GM10248 (cell line): ENCODE results near the gene KIRREL3.

Source experiments
- CTCF ChIA-PET: fragments of 300-600 bp; sonication (Branson Sonifier 250); formaldehyde crosslinking; extraction: SDS; loops from one replicate; lab custom pipeline; 2021; ENCODE audit warnings: antibody characterized with exemption; lab: Yijun Ruan, JAX
- POLR2A ChIA-PET: fragments of 350-650 bp; sonication (Branson Sonifier 250); formaldehyde crosslinking; extraction: SDS; loops from one replicate; lab custom pipeline; 2020; ENCODE audit warnings: antibody characterized with exemption; lab: Yijun Ruan, JAX
- DNase-seq: peaks from one replicate; pipeline ENCODE4 v3.0.0; 2012; ENCODE audit errors: extremely low spot score
- TF ChIP-seq, protein P1 (sequence below): IDR thresholded peaks from 2 replicates; pipeline ENCODE4 v1.5.1; 2012; ENCODE audit warnings: mild to moderate bottlenecking, low read depth; ENCODE audit errors: extremely low read depth, missing control alignments, control extremely low read depth

The KIRREL3 gene

GRCh38 chr11:127023991-127024390 is 23.4 kb upstream of the KIRREL3 start:
- CTCF ChIA-PET, result interaction anchor here (1.8 kb wide), 1 partner anchor 9 kb away, joined by 8 read pairs; no protein-coding TSS in a partner anchor
- POLR2A ChIA-PET, result no interaction called here
- TF ChIP-seq, protein P1, sequence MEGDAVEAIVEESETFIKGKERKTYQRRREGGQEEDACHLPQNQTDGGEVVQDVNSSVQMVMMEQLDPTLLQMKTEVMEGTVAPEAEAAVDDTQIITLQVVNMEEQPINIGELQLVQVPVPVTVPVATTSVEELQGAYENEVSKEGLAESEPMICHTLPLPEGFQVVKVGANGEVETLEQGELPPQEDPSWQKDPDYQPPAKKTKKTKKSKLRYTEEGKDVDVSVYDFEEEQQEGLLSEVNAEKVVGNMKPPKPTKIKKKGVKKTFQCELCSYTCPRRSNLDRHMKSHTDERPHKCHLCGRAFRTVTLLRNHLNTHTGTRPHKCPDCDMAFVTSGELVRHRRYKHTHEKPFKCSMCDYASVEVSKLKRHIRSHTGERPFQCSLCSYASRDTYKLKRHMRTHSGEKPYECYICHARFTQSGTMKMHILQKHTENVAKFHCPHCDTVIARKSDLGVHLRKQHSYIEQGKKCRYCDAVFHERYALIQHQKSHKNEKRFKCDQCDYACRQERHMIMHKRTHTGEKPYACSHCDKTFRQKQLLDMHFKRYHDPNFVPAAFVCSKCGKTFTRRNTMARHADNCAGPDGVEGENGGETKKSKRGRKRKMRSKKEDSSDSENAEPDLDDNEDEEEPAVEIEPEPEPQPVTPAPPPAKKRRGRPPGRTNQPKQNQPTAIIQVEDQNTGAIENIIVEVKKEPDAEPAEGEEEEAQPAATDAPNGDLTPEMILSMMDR, result no peak
- no peak for DNase-seq

DNA sequence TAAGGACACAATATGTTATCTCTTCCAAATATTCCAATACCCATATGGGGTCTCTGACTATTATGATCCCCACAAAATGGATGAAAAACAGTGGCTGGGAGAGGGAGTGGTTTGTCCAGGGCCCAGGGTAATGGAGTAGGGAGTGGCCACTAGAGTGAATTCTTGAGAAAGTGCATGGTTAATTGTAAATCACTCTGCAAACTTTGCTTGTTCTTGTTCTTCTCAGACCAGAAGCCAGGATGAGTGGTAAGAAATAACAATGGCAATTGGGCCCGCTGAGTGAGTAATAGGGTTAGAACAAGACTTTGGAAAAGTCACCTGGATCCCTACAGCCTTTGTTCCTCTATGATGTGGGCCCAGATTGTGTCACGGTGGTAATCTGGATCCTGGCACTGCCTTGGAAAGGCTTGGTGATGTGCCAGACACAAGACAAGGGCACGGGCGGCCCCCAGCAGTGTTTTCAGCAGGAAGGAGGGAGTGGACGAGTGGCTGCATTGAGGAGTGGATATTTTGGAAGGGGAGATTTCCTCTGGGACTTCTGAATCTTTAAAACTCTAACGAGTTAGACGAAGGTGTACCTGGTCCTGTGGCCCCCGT is 18.2 kb upstream of the KIRREL3 start:
- TF ChIP-seq, protein P1, result no peak
- ChIA-PET POLR2A (no interaction called here), CTCF (interaction anchor here (0.6 kb wide), 1 partner anchor 312 kb away, joined by 3 read pairs; no protein-coding TSS in a partner anchor)
- DNase-seq, result no peak

DNA sequence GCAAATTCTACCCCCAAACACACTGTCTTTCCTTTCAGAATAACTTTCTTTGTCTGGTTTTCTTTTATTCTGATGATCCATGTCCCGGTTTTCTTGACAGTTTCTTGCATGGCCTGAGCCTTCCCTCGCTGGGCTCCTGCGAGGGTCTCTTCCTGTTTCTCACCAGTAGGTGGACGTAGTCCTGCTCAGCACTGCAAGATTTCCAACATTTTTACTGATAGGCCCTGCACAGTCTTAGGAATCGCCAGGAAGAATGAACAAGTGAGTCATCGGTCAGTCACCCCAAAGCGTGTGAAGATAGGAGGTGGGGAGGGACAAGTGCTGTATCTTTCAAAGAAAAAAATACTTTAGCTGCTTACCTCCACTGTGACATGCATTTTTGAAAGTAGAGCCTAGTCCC is 16.9 kb upstream of the KIRREL3 start:
- POLR2A ChIA-PET, result no interaction called here
- CTCF ChIA-PET, result interaction anchor here (1.2 kb wide), 1 partner anchor 27 kb away, joined by 3 read pairs; no protein-coding TSS in a partner anchor
- TF ChIP-seq, protein P1, result no peak
- DNase-seq, result no peak

GRCh38 chr11:127013550-127013949 is 13.0 kb upstream of the KIRREL3 start:
- no peak for DNase-seq
- ChIA-PET CTCF (interaction anchor here (1.2 kb wide), 1 partner anchor 23 kb away, joined by 3 read pairs; no protein-coding TSS in a partner anchor), POLR2A (no interaction called here)
- TF ChIP-seq, protein P1, result no peak

GRCh38 chr11:127006311-127006710 is 5.7 kb upstream of the KIRREL3 start:
- ChIA-PET CTCF (no interaction called here), POLR2A (no interaction called here)
- DNase-seq, result no peak
- TF ChIP-seq, protein P1, result no peak

DNA sequence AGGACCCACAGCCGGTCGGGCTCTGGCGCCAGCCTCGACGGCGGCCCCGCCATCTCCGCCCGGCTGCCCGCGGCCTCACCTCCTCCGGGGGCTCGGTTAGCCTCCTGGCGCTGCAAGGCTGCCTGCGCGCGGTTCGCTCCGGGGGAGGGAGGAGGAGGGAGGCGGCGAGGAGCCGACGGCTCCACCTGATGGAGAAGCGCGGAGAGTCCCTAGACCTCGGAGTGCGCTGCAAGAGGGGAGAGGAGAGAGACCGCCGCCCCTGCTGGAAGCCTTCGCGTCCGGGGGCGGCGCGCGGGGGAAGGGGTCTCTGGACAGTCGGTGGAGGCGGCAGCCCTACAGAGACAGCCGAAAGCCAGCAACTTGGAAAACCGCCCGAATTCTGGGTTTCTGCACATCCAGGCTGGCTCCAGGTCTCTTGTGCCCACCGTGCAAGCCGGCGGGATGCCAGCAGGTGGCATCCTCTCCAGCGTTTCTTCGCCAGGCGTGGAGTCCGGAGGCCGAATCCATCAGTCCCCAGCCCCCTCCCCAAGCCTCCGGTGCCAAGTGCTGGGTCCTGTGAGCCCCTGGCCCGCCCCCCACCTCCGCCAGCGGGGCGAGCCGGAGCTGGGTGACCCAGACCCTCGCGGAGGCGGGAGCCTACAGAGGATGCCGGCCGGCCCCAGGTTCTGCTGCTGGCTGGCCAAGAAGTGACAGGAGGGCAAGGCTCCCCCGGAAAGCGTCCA is 2.9 kb upstream of the KIRREL3 start:
- CTCF ChIA-PET, result interaction anchor here (1.0 to 1.4 kb wide), 2 partner anchors 9 to 13 kb away, joined by 3 to 5 read pairs; no protein-coding TSS in a partner anchor
- POLR2A ChIA-PET, result no interaction called here
- peak; percentile 29 for DNase-seq
- TF ChIP-seq, protein P1, result no peak
